HG02798 (cell line): ENCODE results near the gene MIDN.

Source experiments
- ATAC-seq: cut with Tn5 transposase; IDR thresholded peaks from one replicate; pipeline ENCODE4 v1.9.1; 2021; ENCODE audit warnings: mild to moderate bottlenecking; ENCODE audit not compliant: unreplicated experiment, poor library complexity

Gene MIDN

GRCh38 chr19:1220477-1220930 is 27.9 kb upstream of the MIDN start:
- no peak for ATAC-seq

GRCh38 chr19:1220976-1221903 is 27.1 kb upstream of the MIDN start:
- no peak for ATAC-seq

- ATAC-seq, result no peak
These were observed 26.5 kb upstream of the MIDN start for GRCh38 chr19:1221904-1222255.

GRCh38 chr19:1222394-1222793 is 26.0 kb upstream of the MIDN start:
- ATAC-seq, result no peak

GRCh38 chr19:1223018-1223855 is 25.1 kb upstream of the MIDN start:
- no peak for ATAC-seq

GRCh38 chr19:1224047-1224825 is 24.1 kb upstream of the MIDN start:
- no peak for ATAC-seq

- ATAC-seq, result no peak
These were observed 23.5 kb upstream of the MIDN start for GRCh38 chr19:1224847-1225246.

GRCh38 chr19:1225440-1226226 is 22.8 kb upstream of the MIDN start:
- no peak for ATAC-seq

- no peak for ATAC-seq
These were observed 22.2 kb upstream of the MIDN start for GRCh38 chr19:1226227-1226518.

- no peak for ATAC-seq
These were observed 21.7 kb upstream of the MIDN start for GRCh38 chr19:1226522-1227303.

- ATAC-seq, result no peak
These were observed 20.9 kb upstream of the MIDN start for GRCh38 chr19:1227304-1228054.

- no peak for ATAC-seq
These were observed 20.0 kb upstream of the MIDN start for GRCh38 chr19:1228161-1228957.

- no peak for ATAC-seq
These were observed 19.1 kb upstream of the MIDN start for GRCh38 chr19:1229056-1229923.

GRCh38 chr19:1229924-1230782 is 18.2 kb upstream of the MIDN start:
- no peak for ATAC-seq

- ATAC-seq, result no peak
These were observed 17.4 kb upstream of the MIDN start for GRCh38 chr19:1230783-1231489.
